GM13976 (cell line): ENCODE data around the gene SF3B2.

Experiments used
- DNase-seq: peaks from one replicate; pipeline ENCODE4 v3.0.0; 2012; ENCODE audit warnings: low spot score
- in situ Hi-C: fragments of 300-500 bp; cut with MboI; formaldehyde crosslinking; loops from one replicate; pipeline ENCODE4 v1.12.0; 2022; ENCODE audit warnings: low sequenced_read_pairs, mixed read lengths, inconsistent platforms; ENCODE audit not compliant: unreplicated experiment
- TF ChIP-seq, protein P1 (sequence below): IDR thresholded peaks from 2 replicates; pipeline ENCODE4 v1.5.1; 2012; ENCODE audit warnings: borderline replicate concordance, mild to moderate bottlenecking; ENCODE audit not compliant: insufficient read depth; ENCODE audit errors: extremely low read depth, missing control alignments, control extremely low read depth

SF3B2 gene

GRCh38 chr11:66115638-66116301, 63.6 kb downstream of the SF3B2 start:
- in situ Hi-C loops = no loop called here
- TF ChIP-seq, protein P1, sequence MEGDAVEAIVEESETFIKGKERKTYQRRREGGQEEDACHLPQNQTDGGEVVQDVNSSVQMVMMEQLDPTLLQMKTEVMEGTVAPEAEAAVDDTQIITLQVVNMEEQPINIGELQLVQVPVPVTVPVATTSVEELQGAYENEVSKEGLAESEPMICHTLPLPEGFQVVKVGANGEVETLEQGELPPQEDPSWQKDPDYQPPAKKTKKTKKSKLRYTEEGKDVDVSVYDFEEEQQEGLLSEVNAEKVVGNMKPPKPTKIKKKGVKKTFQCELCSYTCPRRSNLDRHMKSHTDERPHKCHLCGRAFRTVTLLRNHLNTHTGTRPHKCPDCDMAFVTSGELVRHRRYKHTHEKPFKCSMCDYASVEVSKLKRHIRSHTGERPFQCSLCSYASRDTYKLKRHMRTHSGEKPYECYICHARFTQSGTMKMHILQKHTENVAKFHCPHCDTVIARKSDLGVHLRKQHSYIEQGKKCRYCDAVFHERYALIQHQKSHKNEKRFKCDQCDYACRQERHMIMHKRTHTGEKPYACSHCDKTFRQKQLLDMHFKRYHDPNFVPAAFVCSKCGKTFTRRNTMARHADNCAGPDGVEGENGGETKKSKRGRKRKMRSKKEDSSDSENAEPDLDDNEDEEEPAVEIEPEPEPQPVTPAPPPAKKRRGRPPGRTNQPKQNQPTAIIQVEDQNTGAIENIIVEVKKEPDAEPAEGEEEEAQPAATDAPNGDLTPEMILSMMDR = no peak
- DNase-seq = peak; percentile 69

- in situ Hi-C loops = no loop called here
- TF ChIP-seq, protein P1 = no peak
- DNase-seq = no peak
These were observed 64.6 kb downstream of the SF3B2 start for GRCh38 chr11:66116576-66117361.

- in situ Hi-C loops = no loop called here
- TF ChIP-seq, protein P1 = no peak
- no peak for DNase-seq
These were observed 66.7 kb downstream of the SF3B2 start for GRCh38 chr11:66118847-66119246.
